SH-SY5Y (cell line): ENCODE data around the gene SEC22A.

Experiments
- GATA2 ChIP-seq: IDR thresholded peaks from 2 replicates; pipeline ENCODE4 v1.6.1; 2011; ENCODE audit warnings: mild to moderate bottlenecking, low read depth, low read length
- GATA3 ChIP-seq: IDR thresholded peaks from 2 replicates; pipeline ENCODE4 v1.6.1; 2011; ENCODE audit warnings: low read depth, mild to moderate bottlenecking, low read length, moderate library complexity

- no peak for TF ChIP-seq GATA2
- no peak for TF ChIP-seq GATA3
Measured at GRCh38 chr3:123194552-123194951, 7.2 kb upstream of the SEC22A start.
